Fibroblast of pulmonary artery (primary cell): ENCODE data around the gene KMT2E.
A peak's percentile ranks its signal among the peaks of the same experiment; 100 is the strongest.

Source experiments
- DNase-seq: peaks from one replicate; pipeline ENCODE4 v3.0.0-alpha.2; 2010; ENCODE audit warnings: low read depth
- H3K4me3 ChIP-seq: replicated peaks from 2 replicates; pipeline ENCODE4 v1.5.1; 2011; ENCODE audit warnings: low read depth, mild to moderate bottlenecking, control low read depth, low read length, moderate library complexity
- CTCF ChIP-seq: IDR thresholded peaks from 2 replicates; pipeline ENCODE4 v1.5.1; 2011; ENCODE audit warnings: mild to moderate bottlenecking, control low read depth, low read length, inconsistent platforms; ENCODE audit errors: missing control alignments

The KMT2E gene, protein sequence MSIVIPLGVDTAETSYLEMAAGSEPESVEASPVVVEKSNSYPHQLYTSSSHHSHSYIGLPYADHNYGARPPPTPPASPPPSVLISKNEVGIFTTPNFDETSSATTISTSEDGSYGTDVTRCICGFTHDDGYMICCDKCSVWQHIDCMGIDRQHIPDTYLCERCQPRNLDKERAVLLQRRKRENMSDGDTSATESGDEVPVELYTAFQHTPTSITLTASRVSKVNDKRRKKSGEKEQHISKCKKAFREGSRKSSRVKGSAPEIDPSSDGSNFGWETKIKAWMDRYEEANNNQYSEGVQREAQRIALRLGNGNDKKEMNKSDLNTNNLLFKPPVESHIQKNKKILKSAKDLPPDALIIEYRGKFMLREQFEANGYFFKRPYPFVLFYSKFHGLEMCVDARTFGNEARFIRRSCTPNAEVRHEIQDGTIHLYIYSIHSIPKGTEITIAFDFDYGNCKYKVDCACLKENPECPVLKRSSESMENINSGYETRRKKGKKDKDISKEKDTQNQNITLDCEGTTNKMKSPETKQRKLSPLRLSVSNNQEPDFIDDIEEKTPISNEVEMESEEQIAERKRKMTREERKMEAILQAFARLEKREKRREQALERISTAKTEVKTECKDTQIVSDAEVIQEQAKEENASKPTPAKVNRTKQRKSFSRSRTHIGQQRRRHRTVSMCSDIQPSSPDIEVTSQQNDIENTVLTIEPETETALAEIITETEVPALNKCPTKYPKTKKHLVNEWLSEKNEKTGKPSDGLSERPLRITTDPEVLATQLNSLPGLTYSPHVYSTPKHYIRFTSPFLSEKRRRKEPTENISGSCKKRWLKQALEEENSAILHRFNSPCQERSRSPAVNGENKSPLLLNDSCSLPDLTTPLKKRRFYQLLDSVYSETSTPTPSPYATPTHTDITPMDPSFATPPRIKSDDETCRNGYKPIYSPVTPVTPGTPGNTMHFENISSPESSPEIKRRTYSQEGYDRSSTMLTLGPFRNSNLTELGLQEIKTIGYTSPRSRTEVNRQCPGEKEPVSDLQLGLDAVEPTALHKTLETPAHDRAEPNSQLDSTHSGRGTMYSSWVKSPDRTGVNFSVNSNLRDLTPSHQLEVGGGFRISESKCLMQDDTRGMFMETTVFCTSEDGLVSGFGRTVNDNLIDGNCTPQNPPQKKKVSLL (N-terminal part only)

GRCh38 chr7:105013816-105014692, at the start of gene KMT2E:
Gene KMT2E (plus strand): TSS chr7:105014205. CDS start chr7:105040953, 26,748 bp downstream.
- peak; percentile 87 for DNase-seq

DNA sequence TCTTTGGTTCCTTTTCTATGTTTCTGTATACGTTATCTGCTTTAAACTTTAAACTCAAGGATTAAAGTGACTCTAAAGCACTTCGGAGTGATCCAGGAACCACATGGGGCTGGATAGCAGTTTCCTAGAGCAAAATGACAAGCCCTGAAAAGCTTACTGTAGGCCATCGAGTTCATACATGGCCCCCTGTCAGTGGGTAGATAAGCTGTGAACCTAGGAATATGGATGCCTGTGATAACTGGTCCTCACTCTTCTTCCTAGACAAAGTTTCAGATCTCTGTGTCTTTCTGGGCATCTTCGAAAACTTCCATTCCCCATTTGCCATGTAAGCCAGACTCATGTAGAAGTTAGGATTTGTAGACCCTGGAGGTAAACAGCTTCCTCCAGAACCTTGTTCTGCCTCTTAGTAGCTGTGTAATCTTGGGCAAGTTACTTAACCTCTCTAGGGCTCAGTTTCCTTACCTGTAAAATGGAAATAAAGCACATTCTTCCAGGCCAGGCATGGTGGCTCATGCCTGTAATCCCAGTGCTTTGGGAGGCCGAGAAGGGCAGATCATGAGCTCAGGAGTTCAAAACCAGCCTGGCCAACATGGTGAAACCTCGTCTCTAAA, 49.3 kb upstream of the KMT2E start:
- DNase-seq = no peak
- H3K4me3 ChIP-seq = no peak overlapping the region
- TF ChIP-seq CTCF = no peak

More at GRCh38 chr7:105013816-105014692, at the start of gene KMT2E:
- no peak for TF ChIP-seq CTCF
- peak within 1 kb of the TSS; percentile 68 for H3K4me3 ChIP-seq

GRCh38 chr7:104966022-104966421, 48.0 kb upstream of the KMT2E start:
- no peak for DNase-seq
- no peak overlapping the region for H3K4me3 ChIP-seq
- TF ChIP-seq CTCF = no peak

GRCh38 chr7:104967088-104967487, 46.9 kb upstream of the KMT2E start:
- no peak for TF ChIP-seq CTCF
- no peak for DNase-seq
- no peak overlapping the region for H3K4me3 ChIP-seq

DNA sequence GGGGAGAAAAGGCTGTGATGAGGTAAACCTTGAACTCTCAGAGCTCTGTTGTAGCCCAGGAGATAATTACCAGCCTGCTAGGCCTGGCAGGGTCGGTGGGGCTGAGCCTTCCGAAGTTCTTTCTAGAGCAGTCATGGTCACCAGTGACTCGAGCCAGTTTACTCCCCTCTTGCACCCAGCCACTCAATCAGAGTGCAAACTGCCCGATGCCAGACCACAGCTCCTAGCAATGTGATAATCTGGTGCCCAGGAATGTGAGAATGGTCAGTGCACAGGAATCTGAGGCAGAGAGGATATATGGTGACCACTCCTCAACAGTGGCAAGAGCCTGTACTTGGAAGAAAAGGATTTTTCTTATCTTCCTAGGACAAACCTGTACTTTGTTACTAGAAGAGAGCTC, 46.4 kb upstream of the KMT2E start:
- no peak for TF ChIP-seq CTCF
- no peak overlapping the region for H3K4me3 ChIP-seq
- DNase-seq = peak; percentile 65

DNA sequence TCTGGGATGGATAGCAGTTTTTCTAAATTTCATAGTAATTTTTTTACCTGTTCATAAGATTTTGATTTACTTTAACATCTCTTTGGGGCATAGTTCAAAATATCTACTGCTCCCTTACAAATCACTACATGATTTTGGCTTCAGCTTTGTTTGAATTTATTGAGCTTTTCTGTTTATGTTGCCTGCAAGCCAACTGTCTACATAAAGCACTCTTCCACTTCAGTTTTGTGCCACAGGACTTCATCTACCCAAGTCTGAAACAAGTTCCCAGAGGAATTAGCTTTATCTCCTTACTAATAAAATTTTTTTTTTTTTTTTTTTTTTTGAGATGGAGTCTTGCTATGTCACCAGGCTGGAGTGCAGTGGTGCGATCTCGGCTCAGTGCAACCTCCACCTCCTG, 45.4 kb upstream of the KMT2E start:
- DNase-seq = no peak
- H3K4me3 ChIP-seq = no peak overlapping the region
- TF ChIP-seq CTCF = no peak
